HFFc6 (cell line): Measurements from ENCODE around the gene TTC7B. TPM values are rescaled to one million over a fixed set of nuclear protein-coding genes. Genes with fewer than 3 reads are reported as not detected.

Source experiments
- DNase-seq: peaks from one replicate; pipeline ENCODE4 v3.0.0-alpha.2; 2018
- H3K27ac Mint-ChIP-seq: 2 replicates; pipeline ENCODE4 v1.8.0; 2020; ENCODE audit warnings: mild to moderate bottlenecking, mixed read lengths
- H3K27me3 Mint-ChIP-seq: 2 replicates; pipeline ENCODE4 v1.8.0; 2021; ENCODE audit warnings: mild to moderate bottlenecking, moderate library complexity, mixed read lengths; ENCODE audit not compliant: insufficient read depth
- H3K36me3 Mint-ChIP-seq: 2 replicates; pipeline ENCODE4 v1.8.0; 2021; ENCODE audit warnings: low read depth, mixed read lengths
- H3K4me1 Mint-ChIP-seq: 2 replicates; pipeline ENCODE4 v1.8.0; 2020; ENCODE audit warnings: low read depth, mixed read lengths
- H3K4me3 Mint-ChIP-seq: 2 replicates; pipeline ENCODE4 v1.8.0; 2020; ENCODE audit warnings: mild to moderate bottlenecking, moderate library complexity, mixed read lengths
- H3K9me3 Mint-ChIP-seq: 2 replicates; pipeline ENCODE4 v1.8.0; 2020; ENCODE audit warnings: mild to moderate bottlenecking, mixed read lengths
- total RNA-seq, 6 experiments: library from RNA; stranded (reverse); fragmentation: NEBNext Ultra II Directional; extraction: Animal tissue kit (Norgen Biotek cat#: 25700); gene quantifications; 2 replicates in 1 of 6; 3 replicates in 5 of 6; pipeline ENCODE4 v1.2.3, GENCODE V29; 2021
- TF ChIP-seq, protein P1 (sequence below): fragments of 200-600 bp; sonication (generic); IDR thresholded peaks from 2 replicates; pipeline ENCODE4 v1.5.0; 2021; ENCODE audit warnings: antibody characterized with exemption, mild to moderate bottlenecking

The TTC7B gene
- total RNA-seq, 6 experiments from 2014 or later, result 34.6 to 46.9 (median 40.9) TPM

DNA sequence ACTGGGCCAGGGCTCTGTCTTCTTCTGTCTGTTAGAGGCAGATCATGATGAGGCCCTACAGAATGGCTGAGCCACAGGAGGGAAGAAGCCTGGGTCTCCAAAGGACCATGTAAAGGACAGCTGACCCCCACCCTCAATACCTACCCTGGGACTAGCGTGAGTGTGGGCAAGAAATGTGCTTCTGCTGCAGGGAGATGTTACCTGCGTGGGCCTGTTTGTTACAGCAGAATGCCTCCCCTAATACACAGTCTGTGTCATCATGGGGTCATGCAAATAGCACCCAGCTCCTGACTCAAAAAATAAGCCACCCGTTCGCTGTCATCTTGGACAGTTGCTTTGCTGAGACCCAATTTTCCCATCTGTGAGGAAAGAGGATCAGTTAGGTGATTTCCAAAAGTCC is 328.8 kb downstream of the TTC7B start:
- Mint-ChIP-seq H3K4me3 (no peak overlapping the region), H3K36me3 (no peaks in the 10 kb centered on the region), H3K9me3 (no peaks in the 10 kb centered on the region; the same call in 1 of the 2 replicates), H3K4me1 (peaks cover 18% of the 10 kb centered on the region), H3K27me3 (peaks cover 9% of the 10 kb centered on the region), H3K27ac (no peak overlapping the region)
- TF ChIP-seq, protein P1, sequence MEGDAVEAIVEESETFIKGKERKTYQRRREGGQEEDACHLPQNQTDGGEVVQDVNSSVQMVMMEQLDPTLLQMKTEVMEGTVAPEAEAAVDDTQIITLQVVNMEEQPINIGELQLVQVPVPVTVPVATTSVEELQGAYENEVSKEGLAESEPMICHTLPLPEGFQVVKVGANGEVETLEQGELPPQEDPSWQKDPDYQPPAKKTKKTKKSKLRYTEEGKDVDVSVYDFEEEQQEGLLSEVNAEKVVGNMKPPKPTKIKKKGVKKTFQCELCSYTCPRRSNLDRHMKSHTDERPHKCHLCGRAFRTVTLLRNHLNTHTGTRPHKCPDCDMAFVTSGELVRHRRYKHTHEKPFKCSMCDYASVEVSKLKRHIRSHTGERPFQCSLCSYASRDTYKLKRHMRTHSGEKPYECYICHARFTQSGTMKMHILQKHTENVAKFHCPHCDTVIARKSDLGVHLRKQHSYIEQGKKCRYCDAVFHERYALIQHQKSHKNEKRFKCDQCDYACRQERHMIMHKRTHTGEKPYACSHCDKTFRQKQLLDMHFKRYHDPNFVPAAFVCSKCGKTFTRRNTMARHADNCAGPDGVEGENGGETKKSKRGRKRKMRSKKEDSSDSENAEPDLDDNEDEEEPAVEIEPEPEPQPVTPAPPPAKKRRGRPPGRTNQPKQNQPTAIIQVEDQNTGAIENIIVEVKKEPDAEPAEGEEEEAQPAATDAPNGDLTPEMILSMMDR, result no peak
- no peak for DNase-seq

DNA sequence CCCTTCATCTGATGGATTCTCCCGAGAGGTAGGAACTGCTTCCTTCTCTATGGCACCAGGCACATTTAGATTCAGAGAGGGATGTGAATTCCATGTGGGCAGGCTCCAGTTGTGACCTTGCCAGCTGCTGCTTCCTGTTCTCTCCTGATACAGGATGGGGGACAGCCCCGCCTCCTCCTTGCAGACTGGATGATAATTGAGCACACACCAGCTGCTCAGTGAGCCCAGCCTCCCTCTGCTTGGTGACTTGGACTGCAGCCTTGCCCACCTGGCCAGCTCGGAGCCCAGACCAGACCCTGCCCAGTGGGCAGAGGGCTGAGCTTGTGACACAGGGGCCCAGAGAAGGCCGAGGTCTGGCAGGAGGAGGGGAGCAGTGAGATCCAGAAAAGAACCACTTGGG is 329.2 kb downstream of the TTC7B start:
- Mint-ChIP-seq H3K27me3 (peaks cover 9% of the 10 kb centered on the region), H3K4me1 (peaks cover 16% of the 10 kb centered on the region), H3K36me3 (no peaks in the 10 kb centered on the region), H3K9me3 (no peaks in the 10 kb centered on the region; the same call in 1 of the 2 replicates), H3K4me3 (no peak overlapping the region), H3K27ac (no peak overlapping the region)
- TF ChIP-seq, protein P1, result no peak
- no peak for DNase-seq

DNA sequence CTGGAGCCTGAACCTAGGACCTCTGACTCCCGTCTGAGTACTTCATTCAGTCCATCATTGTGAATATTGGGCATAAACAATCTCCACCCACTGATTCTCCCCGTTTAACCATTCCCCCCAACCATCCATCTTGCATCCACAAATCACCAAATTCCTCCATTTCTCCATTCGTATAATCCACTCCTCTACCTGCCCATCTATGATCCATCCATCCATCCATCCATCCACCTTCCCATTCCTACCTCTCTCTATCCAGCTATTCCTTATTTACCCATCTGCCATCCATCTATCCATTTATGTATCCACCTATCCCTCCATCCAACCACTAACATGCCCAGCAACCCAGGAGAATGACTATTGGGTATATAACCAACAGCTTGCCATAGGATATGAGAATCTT is 331.9 kb downstream of the TTC7B start:
- Mint-ChIP-seq H3K36me3 (no peaks in the 10 kb centered on the region), H3K9me3 (no peaks in the 10 kb centered on the region), H3K27ac (no peak overlapping the region), H3K4me3 (no peak overlapping the region), H3K27me3 (peaks cover 11% of the 10 kb centered on the region), H3K4me1 (no peaks in the 10 kb centered on the region)
- TF ChIP-seq, protein P1, result no peak
- DNase-seq, result no peak

DNA sequence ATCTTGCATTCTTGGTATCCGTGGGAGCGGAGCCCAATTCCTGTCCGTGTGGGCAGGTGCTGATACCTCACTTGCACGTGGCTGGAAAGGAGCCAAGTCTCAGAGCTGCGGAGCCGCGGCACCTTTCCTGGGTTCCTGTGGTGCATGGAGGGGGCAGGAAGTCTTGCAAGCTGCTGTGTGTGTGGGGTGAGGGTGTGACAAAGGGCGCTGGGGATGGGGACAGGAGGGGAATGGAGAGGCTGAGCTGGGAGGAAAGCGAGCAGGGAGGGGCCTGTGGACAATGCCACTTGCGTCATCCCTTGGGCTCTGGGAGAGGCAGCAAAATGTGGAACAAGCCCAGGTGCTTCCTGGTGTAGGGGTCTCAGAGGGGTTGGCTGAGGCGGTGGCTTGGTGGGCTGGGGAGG is 332.7 kb downstream of the TTC7B start:
- TF ChIP-seq, protein P1, result no peak
- no peaks in the 10 kb centered on the region for H3K4me1 Mint-ChIP-seq
- no peak overlapping the region for H3K27ac Mint-ChIP-seq
- no peak for DNase-seq
- H3K9me3 Mint-ChIP-seq, result no peaks in the 10 kb centered on the region
- no peaks in the 10 kb centered on the region for H3K36me3 Mint-ChIP-seq
- no peak overlapping the region for H3K4me3 Mint-ChIP-seq
- H3K27me3 Mint-ChIP-seq, result peaks cover 10% of the 10 kb centered on the region

DNA sequence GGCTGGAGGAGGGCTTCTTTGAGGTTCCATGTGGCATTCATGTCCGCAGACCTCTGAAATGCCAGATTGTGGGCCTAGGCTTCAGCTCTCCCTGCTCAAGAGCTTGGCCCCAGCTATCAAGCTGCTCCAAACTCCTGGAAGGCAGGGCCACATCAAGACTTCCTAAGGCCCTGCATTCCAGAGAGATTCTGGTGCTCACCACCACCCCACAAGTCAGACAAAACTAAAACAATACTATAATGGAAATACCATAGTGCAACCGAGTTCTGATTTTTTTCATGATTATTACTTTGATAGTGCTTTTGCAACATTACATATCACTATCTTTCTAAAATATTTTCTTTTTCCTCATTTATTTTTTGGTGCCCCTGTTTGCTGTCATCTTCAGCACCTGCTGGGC is 333.1 kb downstream of the TTC7B start:
- no peak overlapping the region for H3K4me3 Mint-ChIP-seq

More for the DNA sequence above, 333.1 kb downstream of the TTC7B start:
- no peak overlapping the region for H3K27ac Mint-ChIP-seq
- no peaks in the 10 kb centered on the region for H3K36me3 Mint-ChIP-seq
- no peaks in the 10 kb centered on the region for H3K4me1 Mint-ChIP-seq
- peaks cover 14% of the 10 kb centered on the region for H3K27me3 Mint-ChIP-seq
- no peaks in the 10 kb centered on the region for H3K9me3 Mint-ChIP-seq
- no peak for DNase-seq
- TF ChIP-seq, protein P1, result no peak
